Measurements from ENCODE around the gene EFNA4. TPM values are rescaled to one million over a fixed set of nuclear protein-coding genes. Genes with fewer than 3 reads are reported as not detected.

EFNA4 gene
- total RNA-seq, 1 donor from 2014 or later, result 7.4 TPM

GRCh38 chr1:155078469-155079209 lies 15.1 kb downstream of the EFNA4 start, which contains the start of gene EFNA3:
Gene EFNA3, plus strand, starts transcription at chr1:155078837. Its CDS starts 105 bp downstream, at chr1:155078942.
- Histone ChIP-seq H3K4me3 (peak within 1 kb of the TSS; percentile 55), H3K9me3 (no peaks in the 10 kb centered on the region), H3K36me3 (no peaks in the 10 kb centered on the region), H3K27me3 (ENCODE audit: low read depth) (peaks cover 47% of the 10 kb centered on the region), H3K27ac (no peak within 1 kb of the TSS), H3K4me1 (peaks cover 46% of the 10 kb centered on the region)
- no peak for TF ChIP-seq CTCF (IDR thresholded peaks at IDR 0.05)
- peak; percentile 78 for DNase-seq
- intact Hi-C loops (cut with DNase I), result no loop called here
- ATAC-seq, result peak; percentile 82 to 85

GRCh38 chr1:155079210-155079486 lies 15.6 kb downstream of the EFNA4 start:
- no peak overlapping the region for H3K27ac ChIP-seq
- H3K4me3 ChIP-seq, result peak overlapping the region; percentile 55
- ATAC-seq, result no peak
- DNase-seq, result no peak
- peaks cover 50% of the 10 kb centered on the region for H3K4me1 ChIP-seq
- intact Hi-C loops (cut with DNase I), result no loop called here
- H3K9me3 ChIP-seq, result no peaks in the 10 kb centered on the region
- TF ChIP-seq CTCF (IDR thresholded peaks at IDR 0.05), result no peak
- no peaks in the 10 kb centered on the region for H3K36me3 ChIP-seq
- peaks cover 52% of the 10 kb centered on the region for H3K27me3 ChIP-seq (ENCODE audit: low read depth)

DNA sequence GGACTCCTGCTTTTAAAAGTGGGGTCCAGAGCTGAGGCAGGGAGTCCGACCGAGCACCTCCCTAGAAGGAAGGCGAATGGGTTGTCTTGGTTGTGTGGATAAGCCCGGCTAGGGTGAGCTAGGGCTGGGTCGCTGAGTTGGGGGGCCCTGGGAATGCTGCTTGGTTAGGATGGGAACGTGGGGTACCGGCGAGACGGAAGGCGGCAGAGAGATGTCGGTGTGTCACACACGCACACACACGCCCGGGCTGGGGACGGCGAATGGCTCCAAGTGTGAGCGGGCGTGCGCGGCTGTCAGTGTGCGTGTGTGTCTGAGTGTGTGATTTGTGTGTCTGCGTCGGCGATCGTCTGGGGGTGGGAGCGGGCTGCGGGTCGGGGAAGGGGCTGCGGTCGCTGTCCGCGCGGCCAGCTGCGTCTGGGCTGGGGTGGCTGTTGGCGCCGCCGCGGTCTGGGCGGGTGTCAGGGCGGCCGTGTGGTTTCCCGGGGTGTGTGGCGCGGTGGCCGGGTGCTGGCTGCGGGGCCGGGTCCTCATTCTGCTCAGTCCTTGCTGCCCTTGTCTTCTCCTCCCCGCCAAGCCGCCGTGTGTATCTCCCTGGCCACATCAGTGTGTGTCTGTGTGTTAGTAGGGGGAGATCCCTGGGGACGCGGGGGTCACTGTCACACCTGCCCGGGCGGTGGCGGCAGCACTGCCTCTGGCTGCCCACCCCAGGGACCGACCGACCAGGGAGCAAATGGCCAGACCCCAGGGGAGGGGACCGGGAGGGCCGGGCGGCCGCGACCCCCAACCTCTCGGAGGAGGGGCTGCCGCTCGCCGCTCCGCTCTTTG lies 16.2 kb downstream of the EFNA4 start:
- no peak for DNase-seq

DNA sequence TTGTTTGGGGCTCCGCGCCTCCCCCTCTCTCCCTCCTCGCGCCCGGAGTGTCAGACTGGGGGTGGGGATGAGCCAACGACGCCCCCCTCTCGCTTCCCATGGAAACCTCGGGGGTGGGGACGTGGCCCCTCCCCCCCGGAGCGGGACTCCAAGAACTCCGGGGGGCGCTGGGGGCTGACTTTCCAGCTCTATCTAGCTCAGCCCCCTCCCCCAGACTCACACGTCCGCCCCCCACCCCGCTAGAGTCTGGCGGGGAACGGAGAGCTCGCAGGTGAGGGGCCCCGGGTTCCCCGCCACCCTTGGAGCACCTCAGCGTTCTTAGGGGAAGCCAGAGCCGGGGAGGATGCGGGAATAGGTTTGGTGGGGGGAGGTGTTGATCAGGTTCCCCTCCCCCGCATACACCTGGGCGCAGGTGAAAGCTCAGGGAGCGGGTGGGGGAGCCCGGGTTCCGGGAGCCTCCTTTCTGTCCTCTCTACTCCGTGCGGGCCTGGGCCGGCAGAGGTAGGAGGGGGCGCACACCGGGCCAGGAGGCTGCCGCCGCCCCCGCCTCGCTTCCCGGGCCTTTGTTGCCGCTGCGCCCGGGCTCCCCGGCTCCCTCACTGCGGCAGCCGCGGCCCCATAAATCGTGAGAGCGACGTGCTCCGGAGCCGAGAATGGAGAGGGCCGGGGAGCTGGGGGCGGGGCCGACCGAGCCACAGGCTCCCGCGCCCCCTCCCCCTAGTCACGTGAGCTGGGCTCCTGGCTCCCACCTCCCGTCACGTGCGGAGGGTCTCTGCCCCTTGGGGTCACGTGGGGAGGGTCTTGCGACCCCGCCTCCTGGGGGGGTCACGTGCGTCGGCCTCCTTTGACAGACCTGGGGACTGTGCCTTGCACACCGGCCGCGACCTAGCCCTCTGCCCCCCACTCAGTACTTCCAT lies 17.0 kb downstream of the EFNA4 start:
- no peaks in the 10 kb centered on the region for H3K36me3 ChIP-seq
- no peak for TF ChIP-seq CTCF (IDR thresholded peaks at IDR 0.05)
- H3K4me3 ChIP-seq, result peak overlapping the region; percentile 55
- H3K4me1 ChIP-seq, result peaks cover 58% of the 10 kb centered on the region
- H3K9me3 ChIP-seq, result no peaks in the 10 kb centered on the region
- DNase-seq, result no peak
- no peak overlapping the region for H3K27ac ChIP-seq
- no peak for ATAC-seq
- intact Hi-C loops (cut with DNase I), result no loop called here
- peaks cover 56% of the 10 kb centered on the region for H3K27me3 ChIP-seq (ENCODE audit: low read depth)

More for the DNA sequence above, 16.2 kb downstream of the EFNA4 start:
- peaks cover 56% of the 10 kb centered on the region for H3K27me3 ChIP-seq (ENCODE audit: low read depth)
- H3K36me3 ChIP-seq, result no peaks in the 10 kb centered on the region
- ATAC-seq, result peak in 1 of 2 donors; percentile 2
- peaks cover 55% of the 10 kb centered on the region for H3K4me1 ChIP-seq
- peak overlapping the region; percentile 55 for H3K4me3 ChIP-seq
- intact Hi-C loops (cut with DNase I), result no loop called here
- no peaks in the 10 kb centered on the region for H3K9me3 ChIP-seq
- TF ChIP-seq CTCF (IDR thresholded peaks at IDR 0.05), result no peak
- H3K27ac ChIP-seq, result no peak overlapping the region
